ENCODE data around the gene SNX13.

DNA sequence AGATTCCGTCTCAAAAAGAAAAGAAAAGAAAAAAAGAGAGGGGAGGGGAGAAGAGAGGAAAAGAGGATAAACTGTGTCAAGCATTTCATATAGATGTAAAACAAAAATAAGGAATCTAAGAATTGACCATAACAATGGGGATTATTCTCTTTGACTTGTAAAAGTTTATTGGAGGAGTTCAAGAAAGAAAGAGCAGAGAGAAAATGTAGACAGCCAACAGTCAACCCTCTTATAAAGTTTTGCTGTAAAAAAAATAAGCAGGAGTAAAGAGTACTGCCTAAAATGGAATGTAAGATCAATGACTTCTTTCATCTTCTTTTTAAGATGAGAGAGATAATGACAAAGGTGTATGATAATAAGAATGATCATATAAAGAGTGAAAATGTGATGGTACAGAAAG lies 87.9 kb downstream of the SNX13 start:
- TF ChIP-seq, protein P1, sequence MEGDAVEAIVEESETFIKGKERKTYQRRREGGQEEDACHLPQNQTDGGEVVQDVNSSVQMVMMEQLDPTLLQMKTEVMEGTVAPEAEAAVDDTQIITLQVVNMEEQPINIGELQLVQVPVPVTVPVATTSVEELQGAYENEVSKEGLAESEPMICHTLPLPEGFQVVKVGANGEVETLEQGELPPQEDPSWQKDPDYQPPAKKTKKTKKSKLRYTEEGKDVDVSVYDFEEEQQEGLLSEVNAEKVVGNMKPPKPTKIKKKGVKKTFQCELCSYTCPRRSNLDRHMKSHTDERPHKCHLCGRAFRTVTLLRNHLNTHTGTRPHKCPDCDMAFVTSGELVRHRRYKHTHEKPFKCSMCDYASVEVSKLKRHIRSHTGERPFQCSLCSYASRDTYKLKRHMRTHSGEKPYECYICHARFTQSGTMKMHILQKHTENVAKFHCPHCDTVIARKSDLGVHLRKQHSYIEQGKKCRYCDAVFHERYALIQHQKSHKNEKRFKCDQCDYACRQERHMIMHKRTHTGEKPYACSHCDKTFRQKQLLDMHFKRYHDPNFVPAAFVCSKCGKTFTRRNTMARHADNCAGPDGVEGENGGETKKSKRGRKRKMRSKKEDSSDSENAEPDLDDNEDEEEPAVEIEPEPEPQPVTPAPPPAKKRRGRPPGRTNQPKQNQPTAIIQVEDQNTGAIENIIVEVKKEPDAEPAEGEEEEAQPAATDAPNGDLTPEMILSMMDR (IDR thresholded peaks at IDR 0.05; ENCODE audit: poor library complexity): no peak
- no peak for TF ChIP-seq EZH2phosphoT487 (IDR thresholded peaks at IDR 0.05; ENCODE audit: low read depth, severe bottlenecking, unreplicated experiment)

Data from hepatocyte (in vitro differentiated cells).